Upper lobe of left lung (tissue), 4 donors: ENCODE measurements around the gene PPM1A.

Source experiments
- CTCF ChIP-seq, 6 experiments: fragments of 450-650 bp in 4 of 6; fragments of 200-600 bp in 2 of 6; sonication (generic) in 2 of 6; IDR thresholded peaks; one replicate each; pipeline ENCODE4 v1.5.1; 2016 to 2019; ENCODE audit warnings: antibody characterized with exemption in 6 of 6
- POLR2A ChIP-seq, 4 donors: fragments of 450-650 bp; IDR thresholded peaks; one replicate each; pipeline ENCODE4 v1.5.1; 2016 to 2017; ENCODE audit warnings: antibody characterized with exemption in 4 of 4, mild to moderate bottlenecking in 2 of 4
- POLR2AphosphoS5 ChIP-seq, 2 donors: sonication (generic); formaldehyde crosslinking; IDR thresholded peaks; one replicate each; pipeline ENCODE4 v1.5.1; 2017; ENCODE audit warnings: antibody characterized with exemption in 2 of 2

- TF ChIP-seq POLR2AphosphoS5 (IDR thresholded peaks at IDR 0.05) (no peak), POLR2A (IDR thresholded peaks at IDR 0.05) (no peak), CTCF (IDR thresholded peaks at IDR 0.05) (no peak)
These were observed 55.5 kb downstream of the PPM1A start for GRCh38 chr14:60304509-60304908.
